Duodenal mucosa (tissue), 2 donors: Measurements from ENCODE around the gene METRN.

ENCODE experiments used
- H3K27ac ChIP-seq: one replicate; pipeline ENCODE4 v1.7.0; 2013; ENCODE audit warnings: low read depth, low read length
- H3K27me3 ChIP-seq, 2 donors: one replicate each; pipeline ENCODE4 v1.7.0; 2013; ENCODE audit warnings: low read length in 2 of 2, control low read depth in 1 of 2; ENCODE audit not compliant: insufficient read depth in 2 of 2, control insufficient read depth in 1 of 2
- H3K36me3 ChIP-seq, 2 donors: one replicate each; pipeline ENCODE4 v1.7.0; 2013; ENCODE audit warnings: low read length in 2 of 2, control low read depth in 1 of 2; ENCODE audit not compliant: insufficient read depth in 2 of 2, control insufficient read depth in 1 of 2
- H3K4me1 ChIP-seq, 2 donors: one replicate each; pipeline ENCODE4 v1.7.0; 2013; ENCODE audit warnings: low read length in 2 of 2, control low read depth in 1 of 2; ENCODE audit not compliant: insufficient read depth in 2 of 2, control insufficient read depth in 1 of 2
- H3K4me3 ChIP-seq, 2 donors: one replicate each; pipeline ENCODE4 v1.7.0; 2013; ENCODE audit warnings: low read length in 2 of 2, low read depth in 1 of 2
- H3K9ac ChIP-seq, 2 donors: one replicate each; pipeline ENCODE4 v1.7.0; 2013; ENCODE audit warnings: low read length in 2 of 2, low read depth in 1 of 2
- H3K9me3 ChIP-seq, 2 donors: one replicate each; pipeline ENCODE4 v1.7.0; 2013; ENCODE audit warnings: low read length in 2 of 2, control low read depth in 1 of 2; ENCODE audit not compliant: control insufficient read depth in 1 of 2

The METRN gene

DNA sequence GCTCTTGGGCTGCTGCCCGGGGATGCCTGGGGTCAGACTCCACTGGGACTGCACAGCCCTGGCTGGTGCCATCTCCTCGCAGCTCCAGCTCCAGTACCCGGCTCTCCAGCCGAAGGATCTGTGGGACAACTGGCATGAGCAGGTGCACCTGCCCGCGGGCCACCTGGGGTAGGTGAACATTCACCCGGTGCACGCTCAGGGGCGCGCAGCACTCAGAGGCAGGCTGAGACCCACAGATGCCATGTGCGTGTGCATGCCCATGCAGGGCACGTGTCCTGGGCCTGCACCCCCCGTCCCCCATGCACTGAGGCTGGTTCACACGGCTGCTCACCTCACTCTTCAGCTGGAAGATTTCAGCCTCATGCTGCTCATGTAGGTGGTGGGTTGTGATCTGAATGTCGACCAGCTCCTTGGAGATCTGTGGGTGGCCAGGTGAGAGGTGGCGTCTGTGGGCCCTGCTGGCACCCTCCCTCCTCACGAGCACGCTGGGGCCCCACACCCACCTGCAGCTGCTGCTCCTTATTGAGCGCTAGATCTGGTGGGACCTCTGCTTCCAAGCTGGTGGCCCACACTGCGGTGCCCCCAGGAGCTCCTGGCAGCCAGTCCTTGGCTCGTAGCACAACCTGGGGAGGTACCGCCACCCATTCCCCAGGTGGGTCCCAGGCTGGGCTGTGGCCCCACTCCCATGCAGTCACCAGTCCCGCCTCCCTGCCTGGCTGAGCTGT lies 10.7 kb downstream of the METRN start:
- no peak overlapping the region for H3K9ac ChIP-seq
- no peaks in the 10 kb centered on the region for H3K9me3 ChIP-seq
- H3K36me3 ChIP-seq = no peaks in the 10 kb centered on the region
- peaks cover 15 to 22% of the 10 kb centered on the region in 2 donors for H3K27me3 ChIP-seq
- no peak overlapping the region for H3K4me3 ChIP-seq
- H3K27ac ChIP-seq = no peak overlapping the region
- peaks cover 0 to 24% of the 10 kb centered on the region in 2 donors for H3K4me1 ChIP-seq

DNA sequence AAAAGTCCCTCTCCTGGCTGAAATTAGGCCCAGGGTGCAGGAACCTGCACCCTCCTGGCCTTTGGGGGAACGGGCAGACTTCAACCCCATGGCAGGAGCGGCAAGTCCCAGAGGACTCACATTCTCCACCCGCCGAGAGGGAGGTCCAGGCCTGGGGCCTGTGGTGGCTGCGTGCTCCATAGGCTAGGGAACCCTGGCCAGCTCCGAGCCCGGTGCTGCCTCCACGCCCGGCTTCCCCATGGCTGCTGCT lies 11.2 kb downstream of the METRN start:
- H3K9ac ChIP-seq = no peak overlapping the region
- H3K4me3 ChIP-seq = peak overlapping the region in 1 of 2 donors; percentile 40
- H3K27ac ChIP-seq = no peak overlapping the region
- H3K36me3 ChIP-seq = no peaks in the 10 kb centered on the region
- peaks cover 0 to 23% of the 10 kb centered on the region in 2 donors for H3K4me1 ChIP-seq
- no peaks in the 10 kb centered on the region for H3K9me3 ChIP-seq
- H3K27me3 ChIP-seq = peaks cover 15 to 22% of the 10 kb centered on the region in 2 donors

DNA sequence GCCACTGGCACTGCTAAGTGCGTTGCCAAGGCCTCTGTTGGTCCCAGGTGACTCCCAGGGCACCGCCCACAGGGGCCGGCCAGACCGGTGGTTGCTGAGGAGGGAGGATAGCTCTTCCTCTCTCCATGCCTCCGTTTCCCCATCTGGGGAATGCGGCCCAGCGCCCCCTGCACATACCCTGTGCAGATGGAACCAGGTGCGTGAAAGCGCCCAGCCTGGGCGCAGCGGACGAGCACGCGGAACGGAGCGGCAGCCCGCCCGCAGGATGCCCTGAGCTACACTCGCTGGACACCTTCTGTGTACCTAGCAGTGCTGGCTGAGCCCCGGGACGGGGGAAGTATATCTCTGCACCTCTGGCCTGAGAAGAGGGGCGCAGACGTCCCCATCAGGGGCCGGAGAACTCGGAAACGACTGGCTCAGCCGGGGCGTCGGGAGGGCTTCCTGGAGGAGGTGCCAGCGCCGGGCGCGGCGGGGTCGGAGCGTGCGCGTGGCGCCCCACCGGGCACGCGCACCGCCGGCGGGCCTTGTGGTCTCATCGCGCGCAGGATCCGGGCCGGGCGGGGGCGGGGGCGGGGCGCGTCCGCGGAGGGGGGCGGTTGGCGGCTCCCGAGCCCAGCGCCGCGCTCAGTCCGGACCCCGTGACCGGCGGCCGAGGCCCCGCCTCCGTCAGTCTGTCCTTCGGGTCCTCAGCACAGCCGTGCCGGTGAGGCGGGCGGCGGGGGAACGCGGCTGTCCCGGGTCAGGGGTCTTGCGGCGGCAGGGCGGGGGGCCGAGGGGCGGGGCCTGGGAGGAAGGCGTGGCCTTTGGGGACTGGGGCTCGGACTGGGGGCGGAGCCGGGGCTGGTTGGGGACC lies 11.7 kb downstream of the METRN start, which contains the start of the genes CCDC78 and HAGHL:
Gene CCDC78, minus strand, starts transcription at position 6 of the 853 bp plus-strand sequence. CDS start 76 bp downstream, outside the sequence.
Gene HAGHL, plus strand, starts transcription at position 669 of the 853 bp plus-strand sequence. CDS start 404 bp downstream, outside the sequence.
- no peak within 1 kb of the TSS for H3K27ac ChIP-seq
- peaks cover 0 to 4% of the 10 kb centered on the region in 2 donors for H3K36me3 ChIP-seq
- H3K27me3 ChIP-seq = peaks cover 15 to 22% of the 10 kb centered on the region in 2 donors
- H3K9ac ChIP-seq = peak within 1 kb of the TSS in 1 of 2 donors; percentile 18
- peaks cover 0 to 22% of the 10 kb centered on the region in 2 donors for H3K4me1 ChIP-seq
- H3K4me3 ChIP-seq = peak within 1 kb of the TSS; percentile 59 to 61
- no peaks in the 10 kb centered on the region for H3K9me3 ChIP-seq

DNA sequence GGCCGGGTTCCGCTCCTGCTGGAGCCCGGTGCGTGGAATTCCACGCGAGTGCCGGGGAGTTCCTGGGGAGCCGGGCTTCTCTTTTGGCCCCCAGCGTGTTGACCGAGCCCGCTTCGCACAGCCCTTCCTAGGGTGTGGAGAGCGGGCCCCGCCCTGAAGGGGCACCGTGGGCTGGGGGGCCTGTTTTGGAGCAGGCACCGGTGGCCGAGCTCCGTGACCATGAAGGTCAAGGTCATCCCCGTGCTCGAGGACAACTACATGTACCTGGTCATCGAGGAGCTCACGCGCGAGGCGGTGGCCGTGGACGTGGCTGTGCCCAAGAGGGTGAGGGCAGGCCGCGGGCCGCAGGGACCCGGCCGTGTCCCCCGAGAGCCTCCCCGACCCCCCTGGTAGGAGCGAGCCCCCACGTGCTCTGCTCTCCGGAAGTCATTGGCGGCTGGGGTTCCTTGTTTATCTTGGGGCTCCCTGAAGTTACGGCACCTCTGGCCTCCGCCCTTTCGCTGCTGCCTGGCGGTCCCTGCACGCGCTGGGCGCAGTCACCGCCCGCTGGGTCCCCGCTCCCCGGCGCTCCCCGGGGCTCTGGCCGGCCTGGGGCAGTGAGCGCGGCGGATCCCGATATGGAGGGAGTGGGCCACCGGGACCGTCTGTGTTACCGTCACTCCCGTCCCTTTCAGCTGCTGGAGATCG lies 12.5 kb downstream of the METRN start:
- H3K36me3 ChIP-seq = peaks cover 4 to 6% of the 10 kb centered on the region in 2 donors

DNA sequence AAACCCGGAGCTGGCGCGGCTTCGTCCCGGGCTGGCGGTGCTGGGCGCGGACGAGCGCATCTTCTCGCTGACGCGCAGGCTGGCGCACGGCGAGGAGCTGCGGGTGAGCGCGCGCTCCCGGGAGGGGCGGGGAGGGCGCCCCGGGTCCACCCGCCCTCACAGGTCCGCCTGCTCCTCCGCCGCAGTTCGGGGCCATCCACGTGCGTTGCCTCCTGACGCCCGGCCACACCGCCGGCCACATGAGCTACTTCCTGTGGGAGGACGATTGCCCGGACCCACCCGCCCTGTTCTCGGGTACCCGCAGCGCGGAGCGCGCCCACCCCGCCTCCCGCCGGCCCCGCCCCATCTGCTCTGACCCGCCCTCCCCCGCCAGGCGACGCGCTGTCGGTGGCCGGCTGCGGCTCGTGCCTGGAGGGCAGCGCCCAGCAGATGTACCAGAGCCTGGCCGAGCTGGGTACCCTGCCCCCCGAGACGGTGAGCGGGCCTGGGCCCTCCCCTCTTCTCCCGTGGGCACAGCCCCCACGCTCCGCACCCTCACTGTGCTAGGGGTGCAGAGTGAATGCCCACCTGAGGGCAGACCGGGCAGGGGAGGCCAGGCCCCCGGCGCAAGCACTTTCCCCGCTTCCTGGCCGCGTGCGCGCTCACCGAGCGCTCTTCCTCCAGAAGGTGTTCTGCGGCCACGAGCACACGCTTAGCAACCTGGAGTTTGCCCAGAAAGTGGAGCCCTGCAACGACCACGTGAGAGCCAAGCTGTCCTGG lies 13.4 kb downstream of the METRN start:
- H3K9ac ChIP-seq = no peak overlapping the region
- peak overlapping the region; percentile 29 to 54 for H3K4me3 ChIP-seq
- H3K27me3 ChIP-seq = peaks cover 15 to 22% of the 10 kb centered on the region in 2 donors
- peaks cover 9% of the 10 kb centered on the region in 2 donors for H3K36me3 ChIP-seq
- no peak overlapping the region for H3K27ac ChIP-seq
- no peaks in the 10 kb centered on the region for H3K9me3 ChIP-seq
- H3K4me1 ChIP-seq = peaks cover 0 to 18% of the 10 kb centered on the region in 2 donors

More for the DNA sequence above, 12.5 kb downstream of the METRN start:
- peak overlapping the region in 1 of 2 donors; percentile 18 for H3K9ac ChIP-seq
- peak overlapping the region; percentile 59 to 61 for H3K4me3 ChIP-seq
- peaks cover 0 to 18% of the 10 kb centered on the region in 2 donors for H3K4me1 ChIP-seq
- no peak overlapping the region for H3K27ac ChIP-seq
- H3K27me3 ChIP-seq = peaks cover 15 to 22% of the 10 kb centered on the region in 2 donors
- no peaks in the 10 kb centered on the region for H3K9me3 ChIP-seq

DNA sequence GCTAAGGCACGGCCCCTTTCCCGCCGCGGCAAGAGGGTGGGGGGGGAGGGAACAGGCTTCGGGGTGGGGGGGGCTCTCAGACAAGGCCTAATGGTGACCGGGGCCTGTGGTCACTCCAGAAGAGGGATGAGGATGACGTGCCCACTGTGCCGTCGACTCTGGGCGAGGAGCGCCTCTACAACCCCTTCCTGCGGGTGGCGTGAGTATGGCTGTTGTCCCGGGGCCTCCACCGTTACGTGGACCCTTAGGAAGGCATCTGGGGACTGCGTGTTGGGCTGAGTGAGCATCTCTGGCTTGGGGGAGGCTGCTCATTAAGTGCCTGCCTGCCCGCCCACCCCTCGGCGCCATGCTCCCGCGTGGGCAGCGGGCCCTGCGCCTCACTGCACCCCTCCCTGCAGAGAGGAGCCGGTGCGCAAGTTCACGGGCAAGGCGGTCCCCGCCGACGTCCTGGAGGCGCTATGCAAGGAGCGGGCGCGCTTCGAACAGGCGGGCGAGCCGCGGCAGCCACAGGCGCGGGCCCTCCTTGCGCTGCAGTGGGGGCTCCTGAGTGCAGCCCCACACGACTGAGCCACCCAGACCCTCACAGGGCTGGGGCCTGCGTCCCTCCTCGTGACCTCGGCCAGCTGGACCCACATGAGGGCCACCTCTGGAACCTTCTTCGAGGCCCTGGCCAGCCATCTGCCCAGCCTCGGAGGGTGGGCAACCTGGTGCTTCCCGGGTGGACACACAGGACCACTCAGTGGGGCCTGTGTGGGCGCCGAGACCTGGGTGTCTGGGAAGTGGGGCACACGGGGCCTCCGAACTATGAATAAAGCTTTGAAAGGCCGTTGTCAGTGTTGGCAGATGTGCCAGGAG lies 14.2 kb downstream of the METRN start:
- Histone ChIP-seq H3K4me1 (peaks cover 0 to 18% of the 10 kb centered on the region in 2 donors), H3K27me3 (peaks cover 15 to 22% of the 10 kb centered on the region in 2 donors), H3K4me3 (no peak overlapping the region), H3K9ac (no peak overlapping the region), H3K27ac (no peak overlapping the region), H3K36me3 (peaks cover 12 to 16% of the 10 kb centered on the region in 2 donors), H3K9me3 (no peaks in the 10 kb centered on the region)

DNA sequence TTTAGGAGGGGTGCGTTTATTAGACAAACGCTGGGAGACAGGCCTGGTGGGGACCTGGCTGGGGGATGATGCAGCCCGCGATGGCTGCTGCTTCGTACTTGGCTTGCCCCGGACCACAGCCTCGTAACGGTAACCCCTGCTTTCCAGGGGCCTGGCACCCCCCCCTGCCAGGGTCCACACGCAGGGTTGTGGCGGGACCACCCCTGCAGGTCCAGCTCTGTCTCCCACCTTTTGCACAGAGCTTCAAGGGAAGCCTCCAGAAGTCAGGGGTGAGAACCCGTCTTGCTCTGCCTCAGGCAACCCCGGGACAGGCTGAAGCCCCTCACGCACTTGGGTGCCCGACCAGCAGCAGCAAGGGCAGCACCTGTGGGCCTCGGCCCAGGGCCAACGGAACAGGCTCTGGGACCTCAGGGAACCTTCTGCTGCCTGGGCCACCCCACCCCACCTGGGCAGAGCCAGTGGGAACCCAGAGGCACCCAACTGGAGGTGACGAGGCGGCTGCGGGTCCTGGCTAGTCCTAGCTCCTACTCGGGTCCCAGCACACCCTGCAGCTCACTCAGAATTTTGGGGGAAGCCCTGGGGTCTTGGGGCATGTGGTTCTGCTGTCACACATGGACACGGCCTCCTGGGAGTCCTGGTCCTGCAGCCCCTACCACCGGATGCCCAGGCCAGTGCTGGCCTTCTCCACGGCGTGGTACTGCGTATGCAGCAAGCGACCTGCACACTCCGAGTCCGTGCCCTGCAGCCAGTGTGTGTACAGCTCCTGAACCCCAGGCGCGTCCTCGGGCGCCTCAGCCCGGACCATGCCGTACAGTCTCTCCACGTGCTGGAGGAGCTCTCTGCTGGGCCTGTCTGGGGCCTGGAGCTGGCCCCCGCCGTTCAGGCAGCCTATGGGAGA lies 15.1 kb downstream of the METRN start:
- Histone ChIP-seq H3K27ac (no peak overlapping the region), H3K9me3 (no peaks in the 10 kb centered on the region), H3K4me1 (peaks cover 0 to 18% of the 10 kb centered on the region in 2 donors), H3K27me3 (peaks cover 15 to 19% of the 10 kb centered on the region in 2 donors), H3K4me3 (no peak overlapping the region), H3K9ac (no peak overlapping the region), H3K36me3 (peaks cover 20 to 25% of the 10 kb centered on the region in 2 donors)

DNA sequence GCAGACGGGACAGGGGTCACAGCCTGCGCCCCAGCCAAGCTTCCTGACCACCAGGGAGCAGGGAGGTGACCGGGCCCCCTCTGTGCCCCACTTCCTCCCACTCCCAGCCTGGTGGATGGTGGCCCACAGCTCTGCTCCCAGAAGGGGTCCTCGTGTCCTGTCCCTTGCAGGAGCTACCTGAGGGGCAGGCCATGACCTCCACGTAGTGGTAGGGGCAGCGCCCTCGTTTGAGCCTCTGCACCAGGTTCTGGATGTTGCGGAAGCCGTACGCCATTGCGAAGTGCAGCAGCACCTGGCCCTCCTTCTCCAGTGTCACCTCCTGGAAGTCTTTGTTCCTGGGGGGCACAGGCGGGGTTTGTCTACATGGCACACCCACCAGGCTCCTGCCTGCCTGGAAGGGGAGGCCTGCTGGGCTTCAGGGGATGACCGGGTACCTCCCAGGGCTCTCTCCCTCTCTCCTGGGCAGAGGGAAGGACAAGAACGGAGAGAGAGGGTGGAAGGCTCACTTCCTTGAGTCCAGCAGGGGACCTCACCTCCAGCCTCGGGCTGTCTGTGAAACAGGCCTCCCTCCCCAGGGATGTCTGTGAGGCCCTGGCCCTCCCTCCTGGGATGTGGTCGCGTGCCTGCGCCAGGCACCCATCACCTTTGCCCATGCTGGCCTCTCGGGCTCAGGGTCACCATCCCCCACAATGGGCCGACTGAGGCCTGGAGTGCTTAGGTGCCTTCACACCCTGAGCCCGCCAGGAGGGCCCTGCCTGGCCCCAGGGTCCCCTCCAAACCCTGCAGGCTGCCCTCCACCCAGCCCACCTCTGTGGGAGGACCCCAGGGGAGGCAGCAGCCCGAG lies 16.0 kb downstream of the METRN start:
- Histone ChIP-seq H3K9ac (no peak overlapping the region), H3K36me3 (peaks cover 28 to 34% of the 10 kb centered on the region in 2 donors), H3K27me3 (peaks cover 8 to 10% of the 10 kb centered on the region in 2 donors), H3K4me1 (peaks cover 0 to 18% of the 10 kb centered on the region in 2 donors), H3K9me3 (no peaks in the 10 kb centered on the region), H3K27ac (no peak overlapping the region), H3K4me3 (no peak overlapping the region)
